Neural progenitor cell (in vitro differentiated cells): ENCODE measurements around the gene S100A2.

Experiments
- CTCF ChIP-seq: fragments of 200-600 bp; sonication (generic); IDR thresholded peaks from 2 replicates; pipeline ENCODE4 v1.5.1; 2017; ENCODE audit warnings: antibody characterized with exemption, mild to moderate bottlenecking
- EZH2 ChIP-seq: fragments of 200-600 bp; sonication (generic); IDR thresholded peaks from 2 replicates; pipeline ENCODE4 v1.6.1; 2017; ENCODE audit warnings: antibody characterized with exemption, mild to moderate bottlenecking, moderate library complexity
- EZH2phosphoT487 ChIP-seq: fragments of 200-600 bp; sonication (generic); IDR thresholded peaks from 2 replicates; pipeline ENCODE4 v1.6.1; 2017; ENCODE audit warnings: antibody characterized with exemption

- TF ChIP-seq CTCF (no peak), EZH2 (no peak), EZH2phosphoT487 (no peak)
These were observed 16.6 kb downstream of the S100A2 start, which contains the start of gene S100A3 for GRCh38 chr1:153548722-153549688.
